Measurements from ENCODE around the gene REC8. TPM values are rescaled to one million over a fixed set of nuclear protein-coding genes. Genes with fewer than 3 reads are reported as not detected.

The REC8 gene
- total and polyA plus RNA-seq, 2 of the 13 experiments (the other 11 are each of a cell fraction or from before 2014, with no cell fraction given), result 3.4 to 14.7 TPM

GRCh38 chr14:24224618-24225071 is 52.8 kb downstream of the REC8 start:
- FAIRE-seq, result no peak
- no peak overlapping the region for H3K9ac ChIP-seq (ENCODE audit: insufficient read depth, low read depth, low read length)

More at GRCh38 chr14:24224618-24225071, 52.8 kb downstream of the REC8 start:
- no TSS peak for BruUV-seq (replicated peaks)
- peaks cover 18% of the 10 kb centered on the region for H3K4me1 ChIP-seq (ENCODE audit: insufficient read depth, low read length)
- no peak overlapping the region for H3K4me2 ChIP-seq (ENCODE audit: low read depth, low read length)
- H3K79me2 ChIP-seq (ENCODE audit: insufficient read depth, low read length), result peaks cover 74% of the 10 kb centered on the region
- H3K27me3 ChIP-seq (ENCODE audit: control insufficient read depth in 1 of 2, insufficient read depth in 2 of 2, low read length in 2 of 2), result no peaks in the 10 kb centered on the region
- TF ChIP-seq ZHX2 (IDR thresholded peaks at IDR 0.05; ENCODE audit: low read depth) (no peak), ZHX2 (CRISPR knock-in tag; IDR thresholded peaks at IDR 0.05; ENCODE audit: borderline replicate concordance) (no peak), ELF1 (CRISPR knock-in tag; IDR thresholded peaks at IDR 0.05) (no peak), MED8 (CRISPR knock-in tag; IDR thresholded peaks at IDR 0.05; ENCODE audit: insufficient replicate concordance) (no peak), SP4 (CRISPR knock-in tag; IDR thresholded peaks at IDR 0.05) (no peak), ZNF737 (CRISPR knock-in tag; IDR thresholded peaks at IDR 0.05; ENCODE audit: borderline replicate concordance) (no peak), ZNF326 (CRISPR knock-in tag; IDR thresholded peaks at IDR 0.05; ENCODE audit: borderline replicate concordance) (no peak), GRHL1 (CRISPR knock-in tag; conservative IDR thresholded peaks at IDR 0.05) (no peak), MYNN (CRISPR knock-in tag; IDR thresholded peaks at IDR 0.05; ENCODE audit: low read depth) (no peak), POLR2G (IDR thresholded peaks at IDR 0.05; ENCODE audit: low read depth, low read length) (no peak), ZMYM3 (CRISPR knock-in tag; IDR thresholded peaks at IDR 0.05) (no peak), ZNF331 (CRISPR knock-in tag; IDR thresholded peaks at IDR 0.05) (no peak), HOXA3 (CRISPR knock-in tag; IDR thresholded peaks at IDR 0.05) (no peak), ZKSCAN1 (IDR thresholded peaks at IDR 0.05; ENCODE audit: low read length) (no peak), ADNP (CRISPR knock-in tag; IDR thresholded peaks at IDR 0.05) (no peak), CCDC6 (CRISPR knock-in tag; IDR thresholded peaks at IDR 0.05) (no peak)
- no peak for ATAC-seq
- intact Hi-C loops (cut with micrococcal nuclease; ENCODE audit: unreplicated experiment) (no loop called here), in situ Hi-C loops (cut with HindIII; ENCODE audit: extremely low pct_ligation_motif_present, low pct_unique_long_range_greater_than_20kb) (no loop called here)
- ChIA-PET CTCF (ENCODE audit: low intra/inter-chr PET ratio, low total read pairs) (no interaction called here), POLR2A (interaction anchor here (1.1 to 4.4 kb wide), 7 partner anchors 9 to 130 kb away, joined by 3 to 21 read pairs (median 6); partner anchors contain the start of genes CHMP4A, IPO4, MDP1 and PCK2)
- H3K4me3 ChIP-seq (replicated peaks in 1 of 3; ENCODE audit: insufficient read depth in 1 of 3, low read depth in 2 of 3, low read length in 3 of 3), result no peak overlapping the region
- no peaks in the 10 kb centered on the region for H3K9me3 ChIP-seq (ENCODE audit: low read length)
- peaks cover 1 to 16% of the 10 kb centered on the region in 2 experiments; a peak in 2 of 5 replicates for H3K36me3 ChIP-seq (replicated peaks in 1 of 2; ENCODE audit: control insufficient read depth in 1 of 2, insufficient read depth in 2 of 2, low read length in 2 of 2)
- WGBS (ENCODE audit: low lambda C conversion rate), result 96% methylated on average over 7 of the region's 7 CpGs
- H4K20me1 ChIP-seq (ENCODE audit: insufficient read depth, low read length), result no peaks in the 10 kb centered on the region
- DNase-seq (ENCODE audit: low spot score), result no peak
- no peak overlapping the region for H3K27ac ChIP-seq (ENCODE audit: extremely low read length, insufficient read depth, low read length)
- H2AFZ ChIP-seq (ENCODE audit: low read length), result no peak overlapping the region

Data from HepG2 (cell line).